NB4 (cell line): ENCODE results near the gene FBXW11.

Source experiments
- CTCF ChIP-seq: IDR thresholded peaks from one replicate; pipeline ENCODE4 v1.5.1; 2012; ENCODE audit warnings: low read depth, low read length
- POLR2A ChIP-seq: IDR thresholded peaks from 2 replicates; pipeline ENCODE4 v1.6.1; 2011; ENCODE audit warnings: mild to moderate bottlenecking; ENCODE audit not compliant: insufficient read length; ENCODE audit errors: extremely low read depth
- TF ChIP-seq, protein P1 (sequence below): IDR thresholded peaks from 2 replicates; pipeline ENCODE4 v1.6.1; 2011; ENCODE audit warnings: low read depth, low read length

GRCh38 chr5:171852255-171852681 is 154.2 kb downstream of the FBXW11 start:
- TF ChIP-seq CTCF (no peak), POLR2A (no peak)
- TF ChIP-seq, protein P1, sequence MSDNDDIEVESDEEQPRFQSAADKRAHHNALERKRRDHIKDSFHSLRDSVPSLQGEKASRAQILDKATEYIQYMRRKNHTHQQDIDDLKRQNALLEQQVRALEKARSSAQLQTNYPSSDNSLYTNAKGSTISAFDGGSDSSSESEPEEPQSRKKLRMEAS: no peak
